Suprapubic skin (tissue), 4 donors: ENCODE data around the gene PPP3CB. TPM values are rescaled to one million over a fixed set of nuclear protein-coding genes. Genes with fewer than 3 reads are reported as not detected.

ENCODE experiments used
- DNase-seq, 2 donors: peaks; one replicate each; pipeline ENCODE4 v3.0.0-alpha.2; 2019; ENCODE audit warnings: low spot score in 2 of 2
- H3K27ac ChIP-seq: fragments of 200-600 bp; sonication (generic); one replicate; pipeline ENCODE4 v1.5.1; 2019
- H3K27me3 ChIP-seq: fragments of 200-600 bp; sonication (generic); one replicate; pipeline ENCODE4 v1.5.1; 2019
- H3K36me3 ChIP-seq: fragments of 200-600 bp; sonication (generic); one replicate; pipeline ENCODE4 v1.5.1; 2019
- H3K4me1 ChIP-seq: fragments of 200-600 bp; sonication (generic); one replicate; pipeline ENCODE4 v1.5.1; 2019
- H3K4me3 ChIP-seq: fragments of 200-600 bp; sonication (generic); one replicate; pipeline ENCODE4 v1.5.1; 2019; ENCODE audit warnings: mild to moderate bottlenecking
- H3K9me3 ChIP-seq: fragments of 200-600 bp; sonication (generic); one replicate; pipeline ENCODE4 v1.5.1; 2019
- CTCF ChIP-seq, 2 donors: fragments of 200-600 bp in 1 of 2; fragments of 450-650 bp in 1 of 2; sonication (generic) in 1 of 2; IDR thresholded peaks; one replicate each; pipeline ENCODE4 v1.5.1; 2016 to 2019; ENCODE audit warnings: antibody characterized with exemption in 2 of 2, mild to moderate bottlenecking in 1 of 2, moderate library complexity in 1 of 2
- EP300 ChIP-seq: sonication (generic); formaldehyde crosslinking; IDR thresholded peaks from one replicate; pipeline ENCODE4 v1.6.1; 2017; ENCODE audit warnings: antibody characterized with exemption
- POLR2A ChIP-seq, 2 donors: fragments of 450-650 bp; IDR thresholded peaks; one replicate each; pipeline ENCODE4 v1.6.1; 2017; ENCODE audit warnings: antibody characterized with exemption in 2 of 2, mild to moderate bottlenecking in 2 of 2, moderate library complexity in 2 of 2
- POLR2AphosphoS5 ChIP-seq, 3 donors: sonication (generic); formaldehyde crosslinking; IDR thresholded peaks; one replicate each; pipeline ENCODE4 v1.6.1; 2017; ENCODE audit warnings: antibody characterized with exemption in 3 of 3
- WGBS: methylation state at CpG from one replicate; pipeline ENCODE4 v1.1.5; 2018; 5-methylcytosine and 5-hydroxymethylcytosine counted together
- total RNA-seq, 4 donors: library from RNA; depleted of rRNA; stranded (reverse); fragments of >200 nt; gene quantifications; one replicate each; pipeline ENCODE4 v1.1.0, GENCODE V29; 2016

Gene PPP3CB
- total RNA-seq, 4 donors from 2014 or later: 24.9 to 45.4 (median 30.5) TPM

GRCh38 chr10:73408978-73409521, 86.8 kb downstream of the PPP3CB start:
- H3K27me3 ChIP-seq: no peaks in the 10 kb centered on the region
- H3K4me1 ChIP-seq: peaks cover 18% of the 10 kb centered on the region
- WGBS: 64% methylated on average over 4 of the region's 4 CpGs
- H3K36me3 ChIP-seq: no peaks in the 10 kb centered on the region
- H3K27ac ChIP-seq: no peak overlapping the region
- H3K4me3 ChIP-seq: no peak overlapping the region
- TF ChIP-seq POLR2AphosphoS5 (IDR thresholded peaks at IDR 0.05): no peak
- no peak for TF ChIP-seq CTCF (IDR thresholded peaks at IDR 0.05)
- no peak for TF ChIP-seq POLR2A (IDR thresholded peaks at IDR 0.05)
- no peak for TF ChIP-seq EP300
- DNase-seq: no peak
- no peaks in the 10 kb centered on the region for H3K9me3 ChIP-seq

GRCh38 chr10:73408061-73408460, 87.8 kb downstream of the PPP3CB start:
- H3K9me3 ChIP-seq: no peaks in the 10 kb centered on the region
- peaks cover 22% of the 10 kb centered on the region for H3K4me1 ChIP-seq
- no peak overlapping the region for H3K4me3 ChIP-seq
- no peaks in the 10 kb centered on the region for H3K27me3 ChIP-seq
- no peak for DNase-seq
- no peak overlapping the region for H3K27ac ChIP-seq
- TF ChIP-seq POLR2AphosphoS5 (IDR thresholded peaks at IDR 0.05) (no peak), CTCF (IDR thresholded peaks at IDR 0.05) (no peak), EP300 (no peak), POLR2A (IDR thresholded peaks at IDR 0.05) (no peak)
- WGBS: 87% methylated on average over 5 of the region's 5 CpGs
- no peaks in the 10 kb centered on the region for H3K36me3 ChIP-seq

GRCh38 chr10:73407495-73407894, 88.3 kb downstream of the PPP3CB start:
- WGBS: 84% methylated on average over 1 of the region's 1 CpG
- no peak overlapping the region for H3K4me3 ChIP-seq
- no peak for DNase-seq
- no peaks in the 10 kb centered on the region for H3K9me3 ChIP-seq
- H3K27ac ChIP-seq: no peak overlapping the region
- H3K4me1 ChIP-seq: peaks cover 18% of the 10 kb centered on the region
- TF ChIP-seq CTCF (IDR thresholded peaks at IDR 0.05): no peak
- no peak for TF ChIP-seq EP300
- no peak for TF ChIP-seq POLR2A (IDR thresholded peaks at IDR 0.05)
- TF ChIP-seq POLR2AphosphoS5 (IDR thresholded peaks at IDR 0.05): no peak
- no peaks in the 10 kb centered on the region for H3K27me3 ChIP-seq
- no peaks in the 10 kb centered on the region for H3K36me3 ChIP-seq

- WGBS: 91% methylated on average over 5 of the region's 5 CpGs
Observed at GRCh38 chr10:73406846-73407245, 89.0 kb downstream of the PPP3CB start.

GRCh38 chr10:73405556-73405955, 90.3 kb downstream of the PPP3CB start:
- Histone ChIP-seq H3K27me3 (no peaks in the 10 kb centered on the region), H3K4me3 (no peak overlapping the region), H3K36me3 (no peaks in the 10 kb centered on the region), H3K4me1 (peaks cover 7% of the 10 kb centered on the region), H3K9me3 (no peaks in the 10 kb centered on the region), H3K27ac (no peak overlapping the region)
- TF ChIP-seq POLR2A (IDR thresholded peaks at IDR 0.05) (no peak), CTCF (IDR thresholded peaks at IDR 0.05) (no peak), EP300 (no peak), POLR2AphosphoS5 (IDR thresholded peaks at IDR 0.05) (no peak)
- no peak for DNase-seq
- 91% methylated on average over 3 of the region's 3 CpGs for WGBS

More at GRCh38 chr10:73406846-73407245, 89.0 kb downstream of the PPP3CB start:
- no peak for DNase-seq
- Histone ChIP-seq H3K9me3 (no peaks in the 10 kb centered on the region), H3K27me3 (no peaks in the 10 kb centered on the region), H3K4me1 (peaks cover 11% of the 10 kb centered on the region), H3K36me3 (no peaks in the 10 kb centered on the region), H3K27ac (no peak overlapping the region), H3K4me3 (no peak overlapping the region)
- TF ChIP-seq CTCF (IDR thresholded peaks at IDR 0.05) (no peak), POLR2A (IDR thresholded peaks at IDR 0.05) (no peak), EP300 (no peak), POLR2AphosphoS5 (IDR thresholded peaks at IDR 0.05) (no peak)
